Measurements from ENCODE around the gene FAM13A. TPM values are rescaled to one million over a fixed set of nuclear protein-coding genes. Genes with fewer than 3 reads are reported as not detected.

The FAM13A gene
- total RNA-seq, 2 experiments from 2014 or later: 1.4 to 1.6 TPM

DNA sequence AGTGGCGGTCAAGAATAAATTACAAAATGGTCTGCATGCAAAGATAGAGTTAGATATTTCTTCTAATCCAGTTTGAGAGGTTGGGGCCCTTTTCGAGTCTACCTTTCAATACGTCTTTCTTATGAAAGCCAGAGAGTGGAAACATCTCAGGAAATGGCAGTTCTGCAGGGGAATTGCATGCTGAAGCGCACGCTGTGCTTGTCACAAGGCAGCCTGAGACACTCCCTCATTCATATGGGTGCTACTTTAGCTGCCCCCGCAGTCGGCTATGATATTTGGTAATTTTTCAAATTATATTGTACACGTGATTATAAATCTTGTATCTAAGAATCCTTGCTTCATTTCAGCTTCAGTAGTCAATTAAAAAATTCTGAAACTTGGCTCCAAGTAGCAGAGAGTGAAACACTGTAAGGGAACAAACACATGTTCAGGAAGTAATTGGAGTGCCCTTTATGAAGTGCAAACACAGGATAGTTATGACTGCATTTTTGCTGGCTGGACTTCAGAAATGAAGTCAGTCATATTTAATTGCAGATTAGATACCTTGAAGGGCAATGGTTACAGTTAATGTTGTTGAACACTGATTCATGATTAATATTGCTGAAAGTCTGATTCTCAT is 213.8 kb downstream of the FAM13A start:
- no peak for DNase-seq
- Mint-ChIP-seq H3K27me3 (ENCODE audit: low read depth) (no peaks in the 10 kb centered on the region), H3K36me3 (ENCODE audit: low read depth) (no peaks in the 10 kb centered on the region), H3K27ac (no peak overlapping the region), H3K4me3 (no peak overlapping the region), H3K4me1 (ENCODE audit: low read depth) (no peaks in the 10 kb centered on the region), H3K9me3 (no peaks in the 10 kb centered on the region)
- CTCF ChIA-PET: no interaction called here
- intact Hi-C loops (cut with micrococcal nuclease): no loop called here

DNA sequence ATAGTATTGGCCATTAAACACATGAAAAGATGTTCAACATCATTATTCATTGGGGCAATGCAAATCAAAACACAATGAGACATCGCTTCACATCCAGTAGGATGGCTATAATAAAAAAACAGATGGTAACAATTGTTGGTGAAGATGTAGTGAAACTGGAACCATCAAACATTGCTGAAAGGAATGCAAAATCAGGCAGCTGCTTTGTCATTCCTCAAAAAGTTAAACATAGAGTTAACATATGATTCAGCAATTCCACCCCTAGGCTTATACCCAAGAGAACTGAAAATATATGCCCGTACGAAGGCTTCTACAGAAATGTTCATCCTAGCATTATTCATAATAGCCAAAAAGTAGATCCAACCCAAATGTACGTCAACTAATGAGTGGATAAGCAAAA is 215.3 kb downstream of the FAM13A start:
- intact Hi-C loops (cut with micrococcal nuclease): no loop called here
- no peak for DNase-seq
- no peak overlapping the region for H3K4me3 Mint-ChIP-seq
- no peaks in the 10 kb centered on the region for H3K27me3 Mint-ChIP-seq (ENCODE audit: low read depth)
- CTCF ChIA-PET: no interaction called here
- no peaks in the 10 kb centered on the region for H3K4me1 Mint-ChIP-seq (ENCODE audit: low read depth)
- H3K27ac Mint-ChIP-seq: no peak overlapping the region
- H3K36me3 Mint-ChIP-seq (ENCODE audit: low read depth): no peaks in the 10 kb centered on the region
- H3K9me3 Mint-ChIP-seq: no peaks in the 10 kb centered on the region

- DNase-seq: no peak
- Mint-ChIP-seq H3K36me3 (ENCODE audit: low read depth) (no peaks in the 10 kb centered on the region), H3K9me3 (no peaks in the 10 kb centered on the region), H3K4me1 (ENCODE audit: low read depth) (no peaks in the 10 kb centered on the region), H3K4me3 (no peak overlapping the region), H3K27ac (no peak overlapping the region), H3K27me3 (ENCODE audit: low read depth) (no peaks in the 10 kb centered on the region)
- intact Hi-C loops (cut with micrococcal nuclease): no loop called here
- CTCF ChIA-PET: no interaction called here
These were observed 220.8 kb downstream of the FAM13A start for GRCh38 chr4:88836216-88836615.

GRCh38 chr4:88831031-88831430 is 226.0 kb downstream of the FAM13A start:
- H3K4me1 Mint-ChIP-seq (ENCODE audit: low read depth): no peaks in the 10 kb centered on the region
- no peak overlapping the region for H3K27ac Mint-ChIP-seq
- CTCF ChIA-PET: no interaction called here
- intact Hi-C loops (cut with micrococcal nuclease): no loop called here
- DNase-seq: no peak
- H3K4me3 Mint-ChIP-seq: no peak overlapping the region
- H3K36me3 Mint-ChIP-seq (ENCODE audit: low read depth): no peaks in the 10 kb centered on the region
- H3K9me3 Mint-ChIP-seq: no peaks in the 10 kb centered on the region
- H3K27me3 Mint-ChIP-seq (ENCODE audit: low read depth): no peaks in the 10 kb centered on the region

DNA sequence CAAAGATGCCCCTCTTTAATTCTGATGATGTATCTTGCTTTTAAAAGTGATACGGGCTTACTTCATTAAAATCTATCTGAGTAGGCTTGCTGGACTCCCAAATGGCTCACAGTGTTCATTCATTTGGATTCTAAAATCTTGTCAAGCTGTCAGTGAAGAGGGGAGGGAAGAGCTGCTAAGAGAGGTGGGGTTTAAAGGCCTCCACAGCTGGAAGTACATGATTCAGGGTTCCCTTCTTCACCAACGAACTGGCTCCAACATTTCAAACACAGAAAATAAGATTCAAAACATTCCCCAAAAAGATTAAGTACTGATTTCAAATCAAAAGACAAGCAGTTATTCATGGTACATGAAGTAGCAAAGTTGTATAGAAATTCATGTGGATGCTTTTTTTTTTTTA is 226.4 kb downstream of the FAM13A start:
- H3K4me1 Mint-ChIP-seq (ENCODE audit: low read depth): no peaks in the 10 kb centered on the region
- no peaks in the 10 kb centered on the region for H3K9me3 Mint-ChIP-seq
- no peak for DNase-seq
- no peaks in the 10 kb centered on the region for H3K36me3 Mint-ChIP-seq (ENCODE audit: low read depth)
- no peaks in the 10 kb centered on the region for H3K27me3 Mint-ChIP-seq (ENCODE audit: low read depth)
- H3K4me3 Mint-ChIP-seq: no peak overlapping the region
- intact Hi-C loops (cut with micrococcal nuclease): no loop called here
- CTCF ChIA-PET: no interaction called here
- no peak overlapping the region for H3K27ac Mint-ChIP-seq

GRCh38 chr4:88828842-88829571 is 228.0 kb downstream of the FAM13A start:
- H3K9me3 Mint-ChIP-seq: no peaks in the 10 kb centered on the region
- no peaks in the 10 kb centered on the region for H3K27me3 Mint-ChIP-seq (ENCODE audit: low read depth)
- no peak for DNase-seq
- H3K4me3 Mint-ChIP-seq: no peak overlapping the region
- CTCF ChIA-PET: interaction anchor here (0.9 kb wide), 1 partner anchor 188 kb away, joined by 3 read pairs; no protein-coding TSS in a partner anchor
- no peaks in the 10 kb centered on the region for H3K36me3 Mint-ChIP-seq (ENCODE audit: low read depth)
- no peak overlapping the region for H3K27ac Mint-ChIP-seq
- no peaks in the 10 kb centered on the region for H3K4me1 Mint-ChIP-seq (ENCODE audit: low read depth)
- intact Hi-C loops (cut with micrococcal nuclease): no loop called here

DNA sequence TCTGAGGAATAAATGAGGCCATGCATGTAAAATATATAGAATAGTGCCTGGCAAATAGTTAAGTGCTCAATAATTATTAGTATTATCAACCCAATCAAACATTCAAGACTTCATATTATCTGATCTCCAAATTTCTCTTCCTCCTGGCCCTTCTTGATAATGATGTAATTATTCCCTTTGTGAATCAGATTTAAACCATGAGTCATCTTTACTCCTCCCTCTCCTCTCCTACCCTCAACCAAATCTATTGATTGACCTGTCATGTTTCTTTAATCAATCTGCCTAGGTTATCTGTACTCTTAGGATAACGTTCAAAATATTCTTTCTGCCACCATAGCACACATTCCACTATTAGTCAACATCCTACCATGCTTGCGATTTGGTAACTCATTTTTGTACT is 229.5 kb downstream of the FAM13A start:
- no peak overlapping the region for H3K4me3 Mint-ChIP-seq
- H3K27me3 Mint-ChIP-seq (ENCODE audit: low read depth): no peaks in the 10 kb centered on the region
- no peaks in the 10 kb centered on the region for H3K36me3 Mint-ChIP-seq (ENCODE audit: low read depth)
- H3K9me3 Mint-ChIP-seq: no peaks in the 10 kb centered on the region
- intact Hi-C loops (cut with micrococcal nuclease): no loop called here
- CTCF ChIA-PET: interaction anchor here (0.8 kb wide), 1 partner anchor 12 kb away, joined by 3 read pairs; no protein-coding TSS in a partner anchor
- no peaks in the 10 kb centered on the region for H3K4me1 Mint-ChIP-seq (ENCODE audit: low read depth)
- no peak for DNase-seq
- H3K27ac Mint-ChIP-seq: no peak overlapping the region

DNA sequence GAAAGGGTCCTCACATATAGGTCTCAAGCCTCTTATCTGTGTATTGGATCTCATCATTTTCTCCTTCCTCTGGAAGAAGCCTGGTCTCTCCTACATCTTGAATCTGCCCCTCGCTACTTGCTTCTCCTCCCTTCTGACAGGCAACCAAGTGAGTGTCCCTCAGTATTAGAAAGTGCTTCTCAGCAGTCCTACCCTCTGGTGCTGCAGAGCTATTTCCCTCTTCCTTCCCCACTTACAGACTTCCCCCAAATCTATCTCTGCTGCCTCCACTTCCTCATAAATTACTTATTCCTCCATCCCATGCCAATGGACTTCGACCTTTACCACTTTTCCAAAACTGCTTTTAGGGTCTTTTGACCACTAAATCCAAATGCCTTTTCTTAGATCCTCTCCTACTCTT is 230.2 kb downstream of the FAM13A start:
- CTCF ChIA-PET: interaction anchor here (0.8 kb wide), 1 partner anchor 11 kb away, joined by 3 read pairs; no protein-coding TSS in a partner anchor
- Mint-ChIP-seq H3K9me3 (no peaks in the 10 kb centered on the region), H3K4me3 (no peak overlapping the region), H3K36me3 (ENCODE audit: low read depth) (no peaks in the 10 kb centered on the region), H3K4me1 (ENCODE audit: low read depth) (peaks cover 3% of the 10 kb centered on the region), H3K27me3 (ENCODE audit: low read depth) (no peaks in the 10 kb centered on the region), H3K27ac (no peak overlapping the region)
- intact Hi-C loops (cut with micrococcal nuclease): no loop called here
- DNase-seq: no peak

DNA sequence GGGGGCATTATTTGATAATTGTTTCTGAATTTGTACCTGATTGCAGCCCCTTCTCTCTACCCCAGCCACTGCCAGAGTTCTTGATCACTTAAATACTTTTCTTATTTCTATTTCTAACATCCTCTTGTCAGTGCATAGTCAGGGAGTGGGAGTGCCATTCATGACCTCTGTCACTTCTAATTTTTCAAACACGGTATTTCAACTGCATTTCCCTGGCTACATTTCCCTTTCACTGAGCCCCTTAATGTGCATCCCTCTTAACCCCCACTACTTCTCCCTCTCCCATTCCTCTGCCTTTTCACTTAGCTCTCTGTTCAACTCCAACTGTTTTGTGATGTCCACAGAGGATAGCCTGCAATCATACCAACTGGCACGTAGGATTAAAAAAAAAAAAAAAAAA is 231.1 kb downstream of the FAM13A start:
- CTCF ChIA-PET: no interaction called here
- peaks cover 5% of the 10 kb centered on the region for H3K4me1 Mint-ChIP-seq (ENCODE audit: low read depth)
- intact Hi-C loops (cut with micrococcal nuclease): no loop called here
- H3K27me3 Mint-ChIP-seq (ENCODE audit: low read depth): no peaks in the 10 kb centered on the region
- H3K9me3 Mint-ChIP-seq: no peaks in the 10 kb centered on the region
- no peak for DNase-seq
- no peak overlapping the region for H3K27ac Mint-ChIP-seq
- H3K4me3 Mint-ChIP-seq: no peak overlapping the region
- H3K36me3 Mint-ChIP-seq (ENCODE audit: low read depth): no peaks in the 10 kb centered on the region

GRCh38 chr4:88823058-88823919 is 233.7 kb downstream of the FAM13A start:
- Mint-ChIP-seq H3K4me3 (peak overlapping the region; percentile 93), H3K4me1 (ENCODE audit: low read depth) (peaks cover 25% of the 10 kb centered on the region), H3K27me3 (ENCODE audit: low read depth) (no peaks in the 10 kb centered on the region), H3K27ac (peak overlapping the region; percentile 90), H3K9me3 (no peaks in the 10 kb centered on the region), H3K36me3 (ENCODE audit: low read depth) (no peaks in the 10 kb centered on the region)
- peak; percentile 78 for DNase-seq
- CTCF ChIA-PET: interaction anchor here (0.7 to 1.3 kb wide), 2 partner anchors 118 to 201 kb away, joined by 4 to 6 read pairs; no protein-coding TSS in a partner anchor
- intact Hi-C loops (cut with micrococcal nuclease): loop anchor here (1.0 to 5.0 kb wide), 10 partner anchors 20 to 1079 kb away; partner anchors contain the start of genes HERC5, SNCA and TIGD2

- DNase-seq: no peak
- Mint-ChIP-seq H3K27ac (peak overlapping the region; percentile 90), H3K9me3 (no peaks in the 10 kb centered on the region), H3K27me3 (ENCODE audit: low read depth) (no peaks in the 10 kb centered on the region), H3K4me1 (ENCODE audit: low read depth) (peaks cover 25% of the 10 kb centered on the region), H3K4me3 (peak overlapping the region; percentile 93), H3K36me3 (ENCODE audit: low read depth) (no peaks in the 10 kb centered on the region)
- intact Hi-C loops (cut with micrococcal nuclease): loop anchor here (2.0 to 5.0 kb wide), 4 partner anchors 440 to 1080 kb away; partner anchors contain the start of gene SNCA
- CTCF ChIA-PET: interaction anchor here (0.6 to 8.3 kb wide), 3 partner anchors 28 to 202 kb away, joined by 4 to 161 read pairs (median 6); no protein-coding TSS in a partner anchor
These were observed 234.8 kb downstream of the FAM13A start for GRCh38 chr4:88822034-88822789.
